Activated CD8-positive, alpha-beta memory T cell treated with anti-CD3 and anti-CD28 coated beads, Interleukin-2, amount 50 U/mL, for 1 hour (primary cell): ENCODE measurements around the gene PPIP5K2.
A peak's percentile ranks its signal among the peaks of the same experiment; 100 is the strongest.

ENCODE experiments used
- DNase-seq: peaks from one replicate; pipeline ENCODE4 v3.0.0-alpha.2; 2020; ENCODE audit errors: extremely low read depth

Gene PPIP5K2

GRCh38 chr5:103245761-103246160, 125.7 kb downstream of the PPIP5K2 start:
- no peak for DNase-seq

- DNase-seq: no peak
These were observed 127.0 kb downstream of the PPIP5K2 start for GRCh38 chr5:103247118-103247517.

- DNase-seq: no peak
These were observed 129.0 kb downstream of the PPIP5K2 start for GRCh38 chr5:103249068-103249467.

GRCh38 chr5:103254921-103255320, 134.8 kb downstream of the PPIP5K2 start:
- DNase-seq: no peak

GRCh38 chr5:103255691-103256090, 135.6 kb downstream of the PPIP5K2 start:
- DNase-seq: no peak

GRCh38 chr5:103256178-103256577, 136.1 kb downstream of the PPIP5K2 start:
- DNase-seq: no peak

- peak; percentile 85 for DNase-seq
These were observed 138.4 kb downstream of the PPIP5K2 start, which contains the start of gene MACIR for GRCh38 chr5:103258368-103258956. MACIR (plus strand) TSS chr5:103258763; CDS start chr5:103275920, 17,157 bp downstream.

GRCh38 chr5:103258957-103259704, 139.0 kb downstream of the PPIP5K2 start:
- no peak for DNase-seq

- no peak for DNase-seq
These were observed 139.7 kb downstream of the PPIP5K2 start for GRCh38 chr5:103259705-103260355.

- no peak for DNase-seq
These were observed 140.8 kb downstream of the PPIP5K2 start for GRCh38 chr5:103260951-103261350.
